Activated naive CD8-positive, alpha-beta T cell (primary cell): ENCODE results near the gene LCN6.
"Not testable (repeated sequence)": the region's sequence is repeated elsewhere in the genome, so short reads cannot be mapped to it uniquely, and the experiment has no call there.

ENCODE experiments used
- H3K27ac Mint-ChIP-seq: one replicate; pipeline ENCODE4 v1.8.0; 2021; ENCODE audit warnings: mixed read lengths
- H3K27me3 Mint-ChIP-seq: one replicate; pipeline ENCODE4 v1.8.0; 2021; ENCODE audit warnings: mixed read lengths
- H3K36me3 Mint-ChIP-seq: one replicate; pipeline ENCODE4 v1.8.0; 2021; ENCODE audit warnings: mixed read lengths
- H3K4me1 Mint-ChIP-seq: one replicate; pipeline ENCODE4 v1.8.0; 2021; ENCODE audit warnings: low read depth, mixed read lengths
- H3K4me3 Mint-ChIP-seq: one replicate; pipeline ENCODE4 v1.8.0; 2021; ENCODE audit warnings: mild to moderate bottlenecking, mixed read lengths
- H3K9me3 Mint-ChIP-seq: one replicate; pipeline ENCODE4 v1.8.0; 2021; ENCODE audit warnings: low read depth, mixed read lengths

The LCN6 gene

GRCh38 chr9:136707849-136708517 is 40.3 kb downstream of the LCN6 start:
- no peak overlapping the region for H3K27ac Mint-ChIP-seq

GRCh38 chr9:136707011-136707410 is 41.3 kb downstream of the LCN6 start:
- Mint-ChIP-seq H3K27ac (no peak overlapping the region), H3K36me3 (no peaks in the 10 kb centered on the region), H3K4me1 (peaks cover 6% of the 10 kb centered on the region), H3K27me3 (peaks cover 4% of the 10 kb centered on the region), H3K4me3 (no peak overlapping the region), H3K9me3 (no peaks in the 10 kb centered on the region)

More at GRCh38 chr9:136707849-136708517, 40.3 kb downstream of the LCN6 start:
- Mint-ChIP-seq H3K27me3 (peaks cover 4% of the 10 kb centered on the region), H3K4me3 (no peak overlapping the region), H3K9me3 (no peaks in the 10 kb centered on the region), H3K36me3 (no peaks in the 10 kb centered on the region), H3K4me1 (peaks cover 3% of the 10 kb centered on the region)

- Mint-ChIP-seq H3K9me3 (no peaks in the 10 kb centered on the region), H3K27me3 (peaks cover 4% of the 10 kb centered on the region), H3K4me1 (peaks cover 16% of the 10 kb centered on the region), H3K27ac (no peak overlapping the region), H3K36me3 (no peaks in the 10 kb centered on the region), H3K4me3 (no peak overlapping the region)
Measured at GRCh38 chr9:136705564-136705963, 42.8 kb downstream of the LCN6 start.

GRCh38 chr9:136704741-136705140 is 43.6 kb downstream of the LCN6 start:
- H3K4me3 Mint-ChIP-seq, H3K36me3 Mint-ChIP-seq, H3K9me3 Mint-ChIP-seq, H3K27ac Mint-ChIP-seq, H3K27me3 Mint-ChIP-seq: not testable (repeated sequence)
- peaks cover 21% of the 10 kb centered on the region for H3K4me1 Mint-ChIP-seq

GRCh38 chr9:136703276-136703860 is 45.0 kb downstream of the LCN6 start:
- Mint-ChIP-seq H3K27ac (no peak overlapping the region), H3K4me3 (no peak overlapping the region), H3K36me3 (no peaks in the 10 kb centered on the region), H3K4me1 (peaks cover 24% of the 10 kb centered on the region), H3K9me3 (no peaks in the 10 kb centered on the region), H3K27me3 (no peaks in the 10 kb centered on the region)

- peaks cover 26% of the 10 kb centered on the region for H3K4me1 Mint-ChIP-seq
- no peaks in the 10 kb centered on the region for H3K36me3 Mint-ChIP-seq
- peak overlapping the region; percentile 93 for H3K27ac Mint-ChIP-seq
- H3K4me3 Mint-ChIP-seq, result peak overlapping the region; percentile 85
- no peaks in the 10 kb centered on the region for H3K9me3 Mint-ChIP-seq
- H3K27me3 Mint-ChIP-seq, result no peaks in the 10 kb centered on the region
Measured at GRCh38 chr9:136701668-136702053, 46.7 kb downstream of the LCN6 start.

- Mint-ChIP-seq H3K27me3 (no peaks in the 10 kb centered on the region), H3K4me1 (peaks cover 26% of the 10 kb centered on the region), H3K9me3 (no peaks in the 10 kb centered on the region), H3K27ac (peak overlapping the region; percentile 93), H3K4me3 (peak overlapping the region; percentile 85), H3K36me3 (no peaks in the 10 kb centered on the region)
Measured at GRCh38 chr9:136700959-136701667, 47.2 kb downstream of the LCN6 start.

- Mint-ChIP-seq H3K4me1 (peaks cover 26% of the 10 kb centered on the region), H3K27me3 (no peaks in the 10 kb centered on the region), H3K36me3 (no peaks in the 10 kb centered on the region), H3K27ac (no peak overlapping the region), H3K4me3 (peak overlapping the region; percentile 5), H3K9me3 (no peaks in the 10 kb centered on the region)
Measured at GRCh38 chr9:136700304-136700703, 48.0 kb downstream of the LCN6 start.

- H3K36me3 Mint-ChIP-seq, result no peaks in the 10 kb centered on the region
- H3K4me1 Mint-ChIP-seq, result peaks cover 26% of the 10 kb centered on the region
- no peak overlapping the region for H3K27ac Mint-ChIP-seq
- no peaks in the 10 kb centered on the region for H3K27me3 Mint-ChIP-seq
- H3K4me3 Mint-ChIP-seq, result no peak overlapping the region
- H3K9me3 Mint-ChIP-seq, result no peaks in the 10 kb centered on the region
Measured at GRCh38 chr9:136698635-136699246, 49.6 kb downstream of the LCN6 start.

- Mint-ChIP-seq H3K27me3 (peaks cover 4% of the 10 kb centered on the region), H3K27ac (no peak overlapping the region), H3K9me3 (no peaks in the 10 kb centered on the region), H3K4me3 (no peak overlapping the region), H3K4me1 (peaks cover 26% of the 10 kb centered on the region), H3K36me3 (no peaks in the 10 kb centered on the region)
Measured at GRCh38 chr9:136697821-136698526, 50.4 kb downstream of the LCN6 start.

- H3K27me3 Mint-ChIP-seq, result peaks cover 5% of the 10 kb centered on the region
- H3K27ac Mint-ChIP-seq, result no peak overlapping the region
- H3K36me3 Mint-ChIP-seq, result no peaks in the 10 kb centered on the region
- no peak overlapping the region for H3K4me3 Mint-ChIP-seq
- H3K9me3 Mint-ChIP-seq, result no peaks in the 10 kb centered on the region
- H3K4me1 Mint-ChIP-seq, result peaks cover 26% of the 10 kb centered on the region
Measured at GRCh38 chr9:136697146-136697820, 51.0 kb downstream of the LCN6 start.

- Mint-ChIP-seq H3K4me1 (peaks cover 20% of the 10 kb centered on the region), H3K4me3 (no peak overlapping the region), H3K36me3 (no peaks in the 10 kb centered on the region), H3K27ac (no peak overlapping the region), H3K9me3 (no peaks in the 10 kb centered on the region), H3K27me3 (peaks cover 5% of the 10 kb centered on the region)
Measured at GRCh38 chr9:136696502-136696901, 51.8 kb downstream of the LCN6 start.

- Mint-ChIP-seq H3K9me3 (no peaks in the 10 kb centered on the region), H3K4me3 (no peak overlapping the region), H3K27me3 (peaks cover 5% of the 10 kb centered on the region), H3K4me1 (peaks cover 14% of the 10 kb centered on the region), H3K36me3 (no peaks in the 10 kb centered on the region), H3K27ac (no peak overlapping the region)
Measured at GRCh38 chr9:136695955-136696354, 52.4 kb downstream of the LCN6 start.

- H3K27me3 Mint-ChIP-seq, result peaks cover 5% of the 10 kb centered on the region
- H3K27ac Mint-ChIP-seq, result no peak overlapping the region
- no peaks in the 10 kb centered on the region for H3K9me3 Mint-ChIP-seq
- H3K4me3 Mint-ChIP-seq, result no peak overlapping the region
- H3K4me1 Mint-ChIP-seq, result peaks cover 9% of the 10 kb centered on the region
- no peaks in the 10 kb centered on the region for H3K36me3 Mint-ChIP-seq
Measured at GRCh38 chr9:136695435-136695895, 52.9 kb downstream of the LCN6 start.
